ENCODE results near the gene VWA5B1. TPM values are rescaled to one million over a fixed set of nuclear protein-coding genes. Genes with fewer than 3 reads are reported as not detected.

VWA5B1 gene
- total RNA-seq, 3 donors from 2014 or later: 0.16 to 2.1 (median 0.80) TPM

DNA sequence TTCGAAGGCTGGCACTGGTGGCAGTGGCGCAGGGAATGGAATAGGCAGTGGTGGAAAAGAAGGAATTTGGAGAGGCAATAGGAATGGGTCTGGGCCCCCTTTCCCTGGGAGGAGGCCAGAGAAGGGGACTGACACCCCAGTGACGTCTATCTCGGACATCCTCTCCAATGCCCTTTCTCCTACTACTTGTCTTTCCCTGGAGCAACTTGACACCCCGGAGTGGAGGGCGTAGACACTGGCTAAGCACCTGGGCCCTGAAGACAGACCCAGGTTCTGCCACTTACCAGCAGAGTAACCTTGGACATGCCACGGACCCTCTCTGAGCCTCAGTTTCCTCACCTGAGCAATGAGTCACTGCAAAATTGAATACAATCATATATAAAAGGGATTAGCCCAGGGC, 108.5 kb downstream of the VWA5B1 start:
- intact Hi-C loops (cut with DNase I, micrococcal nuclease): no loop called here
- H3K4me1 ChIP-seq (ENCODE audit: low read depth): no peaks in the 10 kb centered on the region
- ATAC-seq: no peak

DNA sequence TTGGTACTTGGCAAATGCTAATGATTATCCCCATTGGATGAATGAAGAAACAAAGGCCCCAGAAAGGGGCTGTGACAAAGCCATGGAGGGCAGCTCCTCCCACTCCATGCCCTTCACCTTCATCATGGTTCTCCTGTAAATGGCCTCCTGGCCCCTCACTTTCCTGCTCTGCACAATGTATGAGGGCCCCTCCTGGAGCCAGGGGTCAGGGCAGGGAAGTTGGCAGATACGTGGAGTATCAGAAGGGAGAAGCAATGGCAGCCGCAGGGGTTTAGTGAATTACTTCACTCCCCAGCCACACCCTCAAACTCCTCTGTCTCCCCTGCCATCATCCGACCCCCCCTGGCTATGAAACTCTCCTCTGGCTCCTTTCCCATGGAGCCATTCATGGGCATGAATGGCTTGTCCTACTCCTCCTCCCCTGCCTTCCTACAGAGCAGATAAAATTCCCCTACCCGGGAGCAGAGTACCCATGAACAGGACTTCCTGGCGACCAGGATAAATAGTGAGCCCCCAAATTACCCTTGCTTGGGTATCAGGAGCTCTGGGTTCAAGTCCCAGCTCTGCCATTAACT, 109.0 kb downstream of the VWA5B1 start:
- DNase-seq (no peak), ATAC-seq (no peak)
- peaks cover 4% of the 10 kb centered on the region for H3K9me3 ChIP-seq
- H3K4me3 ChIP-seq: no peak overlapping the region
- no peaks in the 10 kb centered on the region for H3K4me1 ChIP-seq (ENCODE audit: low read depth)
- intact Hi-C loops (cut with DNase I, micrococcal nuclease): no loop called here
- TF ChIP-seq, protein P1, sequence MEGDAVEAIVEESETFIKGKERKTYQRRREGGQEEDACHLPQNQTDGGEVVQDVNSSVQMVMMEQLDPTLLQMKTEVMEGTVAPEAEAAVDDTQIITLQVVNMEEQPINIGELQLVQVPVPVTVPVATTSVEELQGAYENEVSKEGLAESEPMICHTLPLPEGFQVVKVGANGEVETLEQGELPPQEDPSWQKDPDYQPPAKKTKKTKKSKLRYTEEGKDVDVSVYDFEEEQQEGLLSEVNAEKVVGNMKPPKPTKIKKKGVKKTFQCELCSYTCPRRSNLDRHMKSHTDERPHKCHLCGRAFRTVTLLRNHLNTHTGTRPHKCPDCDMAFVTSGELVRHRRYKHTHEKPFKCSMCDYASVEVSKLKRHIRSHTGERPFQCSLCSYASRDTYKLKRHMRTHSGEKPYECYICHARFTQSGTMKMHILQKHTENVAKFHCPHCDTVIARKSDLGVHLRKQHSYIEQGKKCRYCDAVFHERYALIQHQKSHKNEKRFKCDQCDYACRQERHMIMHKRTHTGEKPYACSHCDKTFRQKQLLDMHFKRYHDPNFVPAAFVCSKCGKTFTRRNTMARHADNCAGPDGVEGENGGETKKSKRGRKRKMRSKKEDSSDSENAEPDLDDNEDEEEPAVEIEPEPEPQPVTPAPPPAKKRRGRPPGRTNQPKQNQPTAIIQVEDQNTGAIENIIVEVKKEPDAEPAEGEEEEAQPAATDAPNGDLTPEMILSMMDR (IDR thresholded peaks at IDR 0.05): no peak
- no peaks in the 10 kb centered on the region for H3K36me3 ChIP-seq (ENCODE audit: low read depth)

More for the DNA sequence above, 108.5 kb downstream of the VWA5B1 start:
- H3K4me3 ChIP-seq: no peak overlapping the region
- no peak for DNase-seq
- TF ChIP-seq, protein P1 (IDR thresholded peaks at IDR 0.05): no peak
- H3K9me3 ChIP-seq: peaks cover 4% of the 10 kb centered on the region
- no peaks in the 10 kb centered on the region for H3K36me3 ChIP-seq (ENCODE audit: low read depth)

DNA sequence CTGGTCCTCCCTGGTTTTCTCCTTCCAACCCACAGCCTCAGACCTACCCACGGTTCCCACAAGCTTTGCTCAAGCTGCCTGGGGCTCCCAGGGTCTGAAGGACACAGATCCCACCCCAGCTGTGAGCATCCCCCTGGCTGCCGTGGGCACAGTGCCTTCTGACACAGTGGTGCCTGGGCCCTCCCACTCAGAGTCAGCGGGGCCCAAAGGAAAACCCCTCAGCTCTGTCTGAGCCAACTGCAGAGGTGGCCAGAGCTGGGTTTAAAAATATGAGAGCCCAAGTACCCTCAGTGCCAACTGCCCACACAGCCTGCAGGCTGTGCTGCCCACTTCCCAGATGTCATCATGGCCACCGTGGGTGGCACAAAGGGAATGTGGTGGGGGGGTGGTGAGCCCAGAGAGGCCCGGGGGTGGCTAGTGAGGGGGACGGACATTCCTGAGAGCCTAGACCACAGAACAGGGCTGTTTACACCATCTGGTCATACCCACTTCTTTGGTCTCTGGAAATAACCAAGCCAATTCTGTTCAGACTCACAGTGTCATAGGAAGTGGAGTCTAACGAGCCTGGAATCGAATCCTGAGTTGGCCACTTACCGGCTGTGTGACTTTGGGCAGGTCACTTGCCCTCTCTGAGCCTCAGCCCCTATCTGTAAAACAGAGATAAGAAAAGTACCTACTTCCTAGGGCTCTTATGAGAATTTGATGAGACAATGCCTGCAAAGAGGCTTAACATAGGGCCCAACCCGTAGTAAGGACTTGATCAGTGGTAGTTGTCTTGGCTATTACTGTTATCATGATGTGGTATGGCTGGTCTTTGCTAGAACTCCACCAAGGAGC, 109.9 kb downstream of the VWA5B1 start:
- Histone ChIP-seq H3K4me1 (ENCODE audit: low read depth) (no peaks in the 10 kb centered on the region), H3K36me3 (ENCODE audit: low read depth) (no peaks in the 10 kb centered on the region), H3K9me3 (peaks cover 2% of the 10 kb centered on the region), H3K4me3 (no peak overlapping the region)
- TF ChIP-seq, protein P1 (IDR thresholded peaks at IDR 0.05): no peak
- no peak for ATAC-seq
- intact Hi-C loops (cut with DNase I, micrococcal nuclease): no loop called here
- DNase-seq: no peak

DNA sequence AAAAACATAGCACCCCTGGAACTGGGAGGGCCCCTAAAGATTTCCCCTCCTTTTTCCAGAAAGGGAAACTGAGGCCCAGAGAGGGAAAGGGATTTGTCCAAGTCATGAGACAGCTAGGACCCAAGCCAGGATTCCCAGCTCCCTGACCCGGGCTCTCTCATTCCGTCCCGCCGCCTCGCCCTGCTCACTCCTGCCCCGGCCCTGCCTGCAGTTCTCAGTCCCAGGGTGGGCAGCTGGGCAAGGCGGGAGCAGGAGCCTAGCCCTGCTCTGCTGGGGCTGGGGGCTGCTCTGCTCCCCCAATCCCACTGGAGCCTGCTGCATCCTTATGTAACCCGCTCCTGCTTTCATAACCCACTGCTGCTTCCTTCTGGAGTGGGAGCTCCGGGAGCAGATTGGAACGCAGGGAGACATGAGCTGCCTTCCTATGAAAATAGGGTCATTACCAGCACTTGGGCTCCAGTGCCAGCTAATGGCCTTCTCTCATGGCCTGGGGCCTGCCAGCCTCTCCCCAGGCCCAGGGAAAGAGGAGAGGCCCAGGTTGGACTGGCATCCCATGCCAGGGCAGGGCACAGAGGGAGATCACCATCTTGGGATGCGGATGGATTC, 110.8 kb downstream of the VWA5B1 start:
- DNase-seq: no peak
- TF ChIP-seq, protein P1 (IDR thresholded peaks at IDR 0.05): no peak
- H3K9me3 ChIP-seq: no peaks in the 10 kb centered on the region
- H3K4me3 ChIP-seq: no peak overlapping the region
- intact Hi-C loops (cut with DNase I, micrococcal nuclease): no loop called here
- H3K4me1 ChIP-seq (ENCODE audit: low read depth): no peaks in the 10 kb centered on the region
- no peaks in the 10 kb centered on the region for H3K36me3 ChIP-seq (ENCODE audit: low read depth)
- ATAC-seq: no peak

DNA sequence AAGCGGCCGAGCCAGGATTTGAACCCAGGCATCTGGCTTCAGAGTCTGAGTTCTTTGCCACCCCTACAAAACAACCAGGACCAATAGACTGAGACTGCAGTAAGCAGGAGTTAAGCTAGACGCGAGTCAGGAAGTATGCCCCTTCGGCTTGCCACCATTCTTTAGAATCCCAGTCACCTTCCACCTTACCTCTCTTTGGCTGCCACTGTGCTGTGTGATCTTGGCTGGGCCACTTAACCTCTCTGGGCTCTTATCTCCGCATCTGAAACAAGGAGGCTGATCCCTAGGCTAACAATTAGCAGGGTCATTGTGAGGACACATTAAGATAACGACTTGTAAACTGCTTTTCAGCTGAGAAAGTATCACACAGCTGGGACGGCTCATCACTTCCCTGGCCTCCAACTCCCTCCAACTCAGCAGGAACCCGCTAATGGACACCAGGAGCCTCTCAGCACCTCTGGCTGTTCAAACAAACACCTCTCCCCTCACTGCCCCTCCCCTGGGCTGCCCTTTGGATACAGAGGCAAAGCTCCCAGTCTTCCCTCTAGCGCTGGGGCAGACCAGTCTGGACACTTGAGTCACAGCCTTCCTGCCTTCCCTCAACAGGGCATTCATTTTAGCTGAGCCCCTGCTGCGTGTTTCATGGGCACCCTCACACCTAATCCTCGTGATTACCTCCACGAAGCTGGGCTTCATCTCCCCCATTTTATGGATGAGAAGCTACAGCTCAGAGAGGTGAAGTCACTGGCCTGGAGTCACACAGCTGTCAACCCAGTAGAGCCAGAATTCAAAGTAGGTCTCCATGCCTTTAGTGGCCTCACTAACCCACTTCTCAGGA, 112.1 kb downstream of the VWA5B1 start:
- intact Hi-C loops (cut with DNase I, micrococcal nuclease): no loop called here
- no peaks in the 10 kb centered on the region for H3K4me1 ChIP-seq (ENCODE audit: low read depth)
- ATAC-seq: no peak
- TF ChIP-seq, protein P1 (IDR thresholded peaks at IDR 0.05): no peak
- no peaks in the 10 kb centered on the region for H3K9me3 ChIP-seq
- DNase-seq: no peak
- no peaks in the 10 kb centered on the region for H3K36me3 ChIP-seq (ENCODE audit: low read depth)
- no peak overlapping the region for H3K4me3 ChIP-seq

Data from mucosa of descending colon (tissue), 3 donors.